Measurements from ENCODE around the gene PARVG. TPM values are rescaled to one million over a fixed set of nuclear protein-coding genes. Genes with fewer than 3 reads are reported as not detected.

Gene PARVG
- total and polyA plus RNA-seq, 10 of the 15 experiments (the other 5 are each of a cell fraction or from before 2014, with no cell fraction given): 6.3 to 123 (median 71.9) TPM

GRCh38 chr22:44194569-44194968, 13.8 kb downstream of the PARVG start:
- RAD21 ChIA-PET (ENCODE audit: unreplicated experiment): interaction anchor here (1.5 kb wide), 1 partner anchor 13 kb away, joined by 9 read pairs; the partner anchor contains the start of gene PARVG
- SMC1A ChIA-PET (ENCODE audit: uncharacterized antibody, unreplicated experiment): no interaction called here
- Histone ChIP-seq H3K27ac (ENCODE audit: control insufficient read depth, insufficient read depth) (no peak overlapping the region), H3K79me2 (ENCODE audit: control insufficient read depth, insufficient read depth, low read length) (no peaks in the 10 kb centered on the region), H3K9ac (ENCODE audit: control insufficient read depth, insufficient read depth, low read length) (no peak overlapping the region), H4K20me1 (ENCODE audit: control insufficient read depth, insufficient read depth) (no peaks in the 10 kb centered on the region), H3K9me3 (replicated peaks; ENCODE audit: control insufficient read depth, insufficient read depth, low read length) (no peaks in the 10 kb centered on the region), H3K36me3 (ENCODE audit: control insufficient read depth in 2 of 2, insufficient read depth in 2 of 2, low read length in 1 of 2) (0 out of 4 replicates have a peak, but pooled peaks cover 0 to 2% of the 10 kb centered on the region in 2 experiments), H2AFZ (ENCODE audit: control insufficient read depth, low read depth, low read length) (no peak overlapping the region), H3K4me1 (ENCODE audit: control insufficient read depth, insufficient read depth, low read length) (peaks cover 43% of the 10 kb centered on the region), H3K27me3 (replicated peaks in 1 of 2; ENCODE audit: control insufficient read depth in 2 of 2, insufficient read depth in 2 of 2, low read length in 1 of 2) (no peaks in the 10 kb centered on the region), H3K4me3 (no peak overlapping the region), H3K4me2 (ENCODE audit: control insufficient read depth, insufficient read depth) (no peak overlapping the region)
- FAIRE-seq (no peak), DNase-seq (ENCODE audit: low read depth, low spot score) (no peak), ATAC-seq (no peak)
- TF ChIP-seq ZNF622 (IDR thresholded peaks at IDR 0.05) (no peak), ZBTB40 (IDR thresholded peaks at IDR 0.05; ENCODE audit: borderline replicate concordance) (no peak), POLR2AphosphoS5 (IDR thresholded peaks at IDR 0.05; ENCODE audit: low read length) (no peak), MYB (IDR thresholded peaks at IDR 0.05; ENCODE audit: borderline replicate concordance, low read depth, low read length) (no peak), EED (IDR thresholded peaks at IDR 0.05; ENCODE audit: low read depth) (no peak), E4F1 (IDR thresholded peaks at IDR 0.05; ENCODE audit: borderline replicate concordance, partially characterized antibody) (no peak), MEF2B (IDR thresholded peaks at IDR 0.05; ENCODE audit: partially characterized antibody, poor library complexity, severe bottlenecking) (no peak), KAT2A (conservative IDR thresholded peaks at IDR 0.05; ENCODE audit: control insufficient read depth, low read depth, low read length) (no peak), CEBPZ (IDR thresholded peaks at IDR 0.05; ENCODE audit: low read depth, low read length) (no peak), SREBF1 (IDR thresholded peaks at IDR 0.05; ENCODE audit: low read length) (no peak), NFYA (IDR thresholded peaks at IDR 0.05; ENCODE audit: borderline replicate concordance, low read depth, low read length) (no peak)
- BruUV-seq (replicated peaks): TSS peak; percentile 51
- CTCF ChIA-PET: interaction anchor here (1.0 kb wide), 1 partner anchor 13 kb away, joined by 4 read pairs; no protein-coding TSS in a partner anchor
- in situ Hi-C loops (cut with MboI) (no loop called here), intact Hi-C loops (cut with micrococcal nuclease; ENCODE audit: unreplicated experiment) (no loop called here)
- POLR2A ChIA-PET: no interaction called here
- 62% methylated on average over 2 of the region's 2 CpGs for whole genome bisulfite sequencing (ENCODE audit: insufficient coverage, insufficient replicate concordance, low lambda C conversion rate, missing lambda C conversion rate)

Data from GM12878 (cell line).